ENCODE results near the gene PPP1R7. TPM values are rescaled to one million over a fixed set of nuclear protein-coding genes. Genes with fewer than 3 reads are reported as not detected.

The PPP1R7 gene
- total RNA-seq, 1 experiment from 2014 or later = 65.4 TPM

DNA sequence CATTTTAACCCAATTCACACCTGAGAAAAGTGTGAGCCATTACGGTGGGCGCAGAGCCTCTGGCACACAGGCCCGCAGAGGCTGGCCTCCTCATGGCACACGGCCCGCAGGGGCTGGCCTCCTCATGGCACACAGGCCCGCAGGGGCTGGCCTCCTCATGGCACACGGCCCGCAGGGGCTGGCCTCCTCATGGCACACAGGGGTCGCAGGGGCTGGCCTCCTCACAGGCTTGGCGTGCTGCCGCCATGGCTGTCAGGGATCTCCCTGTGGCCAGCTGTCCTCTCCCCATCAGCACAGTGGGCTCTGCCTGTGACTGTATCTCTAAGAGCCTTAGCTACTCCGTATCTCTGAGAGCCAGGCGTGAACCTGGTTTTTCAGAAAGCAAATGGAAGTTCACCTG is 62.8 kb downstream of the PPP1R7 start:
- Mint-ChIP-seq H3K27me3 (ENCODE audit: unreplicated experiment) (peaks cover 83% of the 10 kb centered on the region), H3K4me1 (ENCODE audit: low read depth, unreplicated experiment) (no peaks in the 10 kb centered on the region), H3K9me3 (ENCODE audit: low read depth, unreplicated experiment) (no peaks in the 10 kb centered on the region), H3K4me3 (ENCODE audit: low read depth, unreplicated experiment) (no peak overlapping the region), H3K27ac (ENCODE audit: unreplicated experiment) (no peak overlapping the region), H3K36me3 (ENCODE audit: insufficient read depth, unreplicated experiment) (peaks cover 22% of the 10 kb centered on the region)
- intact Hi-C loops (cut with micrococcal nuclease; ENCODE audit: unreplicated experiment) = no loop called here
- no peak for TF ChIP-seq CTCF (IDR thresholded peaks at IDR 0.05; ENCODE audit: unreplicated experiment)
- CTCF ChIA-PET = no interaction called here
- BruUV-seq (replicated peaks) = no TSS peak
- no peak for DNase-seq

DNA sequence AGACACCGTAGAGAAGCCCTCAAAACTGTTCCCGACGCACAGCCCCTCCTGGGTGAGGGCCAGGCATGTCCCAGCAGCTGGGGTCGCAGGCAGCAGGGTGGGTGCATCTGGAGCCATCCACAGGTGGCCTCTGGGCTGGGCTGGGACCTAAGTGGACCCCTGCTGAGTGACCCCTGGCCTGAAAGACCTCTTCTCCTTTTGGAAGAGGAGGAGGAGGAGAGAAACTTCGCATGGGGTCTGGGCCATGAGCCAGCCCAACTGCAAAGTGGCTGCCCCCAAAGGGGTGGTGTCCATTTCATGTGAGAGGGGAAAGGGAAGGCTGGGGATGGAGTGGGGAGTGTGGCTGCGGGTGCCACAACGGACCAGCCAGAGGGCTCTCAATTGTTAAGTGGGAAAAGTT is 63.3 kb downstream of the PPP1R7 start:
- no peaks in the 10 kb centered on the region for H3K9me3 Mint-ChIP-seq (ENCODE audit: low read depth, unreplicated experiment)
- CTCF ChIA-PET = no interaction called here
- no peak for DNase-seq
- no peak for TF ChIP-seq CTCF (IDR thresholded peaks at IDR 0.05; ENCODE audit: unreplicated experiment)
- no peak overlapping the region for H3K4me3 Mint-ChIP-seq (ENCODE audit: low read depth, unreplicated experiment)
- peaks cover 78% of the 10 kb centered on the region for H3K27me3 Mint-ChIP-seq (ENCODE audit: unreplicated experiment)
- intact Hi-C loops (cut with micrococcal nuclease; ENCODE audit: unreplicated experiment) = no loop called here
- BruUV-seq (replicated peaks) = no TSS peak
- H3K27ac Mint-ChIP-seq (ENCODE audit: unreplicated experiment) = no peak overlapping the region
- H3K36me3 Mint-ChIP-seq (ENCODE audit: insufficient read depth, unreplicated experiment) = peaks cover 27% of the 10 kb centered on the region
- no peaks in the 10 kb centered on the region for H3K4me1 Mint-ChIP-seq (ENCODE audit: low read depth, unreplicated experiment)

- no peak for TF ChIP-seq CTCF (IDR thresholded peaks at IDR 0.05; ENCODE audit: unreplicated experiment)
- Mint-ChIP-seq H3K27ac (ENCODE audit: unreplicated experiment) (no peak overlapping the region), H3K4me3 (ENCODE audit: low read depth, unreplicated experiment) (no peak overlapping the region), H3K36me3 (ENCODE audit: insufficient read depth, unreplicated experiment) (peaks cover 34% of the 10 kb centered on the region), H3K9me3 (ENCODE audit: low read depth, unreplicated experiment) (no peaks in the 10 kb centered on the region), H3K27me3 (ENCODE audit: unreplicated experiment) (peaks cover 71% of the 10 kb centered on the region), H3K4me1 (ENCODE audit: low read depth, unreplicated experiment) (peaks cover 3% of the 10 kb centered on the region)
- no peak for DNase-seq
- CTCF ChIA-PET = interaction anchor here (0.6 kb wide), 2 partner anchors 10 to 42 kb away, joined by 3 read pairs; no protein-coding TSS in a partner anchor
- intact Hi-C loops (cut with micrococcal nuclease; ENCODE audit: unreplicated experiment) = no loop called here
- no TSS peak for BruUV-seq (replicated peaks)
Measured at GRCh38 chr2:241214209-241214608, 63.9 kb downstream of the PPP1R7 start.

GRCh38 chr2:241214766-241215165 is 64.5 kb downstream of the PPP1R7 start:
- CTCF ChIA-PET = interaction anchor here (0.6 kb wide), 2 partner anchors 11 to 43 kb away, joined by 3 read pairs; no protein-coding TSS in a partner anchor
- TF ChIP-seq CTCF (IDR thresholded peaks at IDR 0.05; ENCODE audit: unreplicated experiment) = no peak
- peaks cover 9% of the 10 kb centered on the region for H3K4me1 Mint-ChIP-seq (ENCODE audit: low read depth, unreplicated experiment)
- no peak overlapping the region for H3K4me3 Mint-ChIP-seq (ENCODE audit: low read depth, unreplicated experiment)
- no TSS peak for BruUV-seq (replicated peaks)
- H3K27me3 Mint-ChIP-seq (ENCODE audit: unreplicated experiment) = peaks cover 66% of the 10 kb centered on the region
- no peaks in the 10 kb centered on the region for H3K9me3 Mint-ChIP-seq (ENCODE audit: low read depth, unreplicated experiment)
- intact Hi-C loops (cut with micrococcal nuclease; ENCODE audit: unreplicated experiment) = no loop called here
- H3K36me3 Mint-ChIP-seq (ENCODE audit: insufficient read depth, unreplicated experiment) = peaks cover 39% of the 10 kb centered on the region
- H3K27ac Mint-ChIP-seq (ENCODE audit: unreplicated experiment) = no peak overlapping the region
- DNase-seq = no peak
